Lung (tissue), 12 donors: ENCODE measurements around the gene FLYWCH2. TPM values are rescaled to one million over a fixed set of nuclear protein-coding genes. Genes with fewer than 3 reads are reported as not detected.

ENCODE experiments used
- ATAC-seq: fragments of 200-7000 bp; cut with Tn5 transposase; one replicate; pipeline ENCODE4 v1.9.1; 2020; ENCODE audit warnings: moderate number of reproducible peaks; ENCODE audit not compliant: insufficient read depth, low FRiP score
- DNase-seq, 3 donors: peaks; one replicate each; pipeline ENCODE4 v3.0.0-alpha.2; 2013 to 2017
- H3K27ac ChIP-seq, 2 donors: one replicate each; pipeline ENCODE4 v1.5.1; 2013; ENCODE audit warnings: mild to moderate bottlenecking in 2 of 2, moderate library complexity in 2 of 2, control low read depth in 1 of 2, inconsistent platforms in 1 of 2, low read depth in 1 of 2, low read length in 1 of 2
- H3K27me3 ChIP-seq, 3 donors: one replicate each; pipeline ENCODE4 v1.5.1; 2013; ENCODE audit warnings: low read length in 2 of 3; ENCODE audit not compliant: control insufficient read depth in 3 of 3, insufficient read depth in 3 of 3
- H3K36me3 ChIP-seq, 4 donors: one replicate each; pipeline ENCODE4 v1.5.1; 2013; ENCODE audit warnings: low read length in 4 of 4, mild to moderate bottlenecking in 1 of 4, moderate library complexity in 1 of 4; ENCODE audit not compliant: control insufficient read depth in 4 of 4, insufficient read depth in 4 of 4
- H3K4me1 ChIP-seq, 5 donors: one replicate each; pipeline ENCODE4 v1.5.1; 2013; ENCODE audit warnings: low read length in 5 of 5, mild to moderate bottlenecking in 2 of 5, moderate library complexity in 1 of 5; ENCODE audit not compliant: control insufficient read depth in 5 of 5, insufficient read depth in 5 of 5
- H3K4me3 ChIP-seq: one replicate; pipeline ENCODE4 v1.5.1; 2013; ENCODE audit warnings: mild to moderate bottlenecking, control low read depth, moderate library complexity
- H3K9ac ChIP-seq, 2 donors: one replicate each; pipeline ENCODE4 v1.5.1; 2013; ENCODE audit warnings: low read length in 2 of 2, control low read depth in 1 of 2; ENCODE audit not compliant: insufficient read depth in 1 of 2
- H3K9me3 ChIP-seq, 4 donors: one replicate each; pipeline ENCODE4 v1.5.1; 2013; ENCODE audit warnings: low read length in 3 of 4, mild to moderate bottlenecking in 1 of 4, moderate library complexity in 1 of 4; ENCODE audit not compliant: control insufficient read depth in 4 of 4, insufficient read depth in 3 of 4
- WGBS, 2 donors: extraction: QIAGEN DNeasy Blood & Tissue Kit; methylation state at CpG; one replicate each; pipeline ENCODE4 v1.1.7; 2013; 5-methylcytosine and 5-hydroxymethylcytosine counted together
- polyA plus RNA-seq, 2 donors: library from polyadenylated mRNA; stranded (reverse); fragments of 200-250 nt; gene quantifications; one replicate each; pipeline ENCODE4 v1.2.1, GENCODE V29; 2013
- total RNA-seq, 2 donors: library from RNA; depleted of rRNA in 1 of 2; stranded (reverse); fragments of >200 nt in 1 of 2; gene quantifications; one replicate each; pipeline ENCODE4 v1.2.1, GENCODE V29; 2014 to 2021
- TF ChIP-seq, protein P1 (sequence below): IDR thresholded peaks from 2 replicates; pipeline ENCODE4 v1.5.1; 2012; ENCODE audit warnings: mild to moderate bottlenecking; ENCODE audit errors: control extremely low read depth, extremely low read depth
- donor health status: control.
- donor health status: control.
- donor health status: Bipolar disorder and iron deficiency.
- donor health status: healthy.
- donor health status: DM: yes; HTN: yes; CAD: no.

FLYWCH2 gene
- total and polyA plus RNA-seq, 4 donors: 26.7 to 40.6 (median 39.2) TPM

- no peak for ATAC-seq
- DNase-seq: no peak
- TF ChIP-seq, protein P1, sequence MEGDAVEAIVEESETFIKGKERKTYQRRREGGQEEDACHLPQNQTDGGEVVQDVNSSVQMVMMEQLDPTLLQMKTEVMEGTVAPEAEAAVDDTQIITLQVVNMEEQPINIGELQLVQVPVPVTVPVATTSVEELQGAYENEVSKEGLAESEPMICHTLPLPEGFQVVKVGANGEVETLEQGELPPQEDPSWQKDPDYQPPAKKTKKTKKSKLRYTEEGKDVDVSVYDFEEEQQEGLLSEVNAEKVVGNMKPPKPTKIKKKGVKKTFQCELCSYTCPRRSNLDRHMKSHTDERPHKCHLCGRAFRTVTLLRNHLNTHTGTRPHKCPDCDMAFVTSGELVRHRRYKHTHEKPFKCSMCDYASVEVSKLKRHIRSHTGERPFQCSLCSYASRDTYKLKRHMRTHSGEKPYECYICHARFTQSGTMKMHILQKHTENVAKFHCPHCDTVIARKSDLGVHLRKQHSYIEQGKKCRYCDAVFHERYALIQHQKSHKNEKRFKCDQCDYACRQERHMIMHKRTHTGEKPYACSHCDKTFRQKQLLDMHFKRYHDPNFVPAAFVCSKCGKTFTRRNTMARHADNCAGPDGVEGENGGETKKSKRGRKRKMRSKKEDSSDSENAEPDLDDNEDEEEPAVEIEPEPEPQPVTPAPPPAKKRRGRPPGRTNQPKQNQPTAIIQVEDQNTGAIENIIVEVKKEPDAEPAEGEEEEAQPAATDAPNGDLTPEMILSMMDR: no peak
- Histone ChIP-seq H3K9ac (no peak overlapping the region), H3K4me3 (no peak overlapping the region), H3K36me3 (no peaks in the 10 kb centered on the region), H3K9me3 (peaks cover 0 to 2% (median 0%) of the 10 kb centered on the region in 4 donors), H3K4me1 (peaks cover 0 to 8% (median 0%) of the 10 kb centered on the region in 5 donors), H3K27me3 (peaks cover 0 to 4% (median 3%) of the 10 kb centered on the region in 3 donors), H3K27ac (no peak overlapping the region)
- 66 to 68% methylated on average over 3 of the region's 3 CpGs for WGBS, 2 donors
Observed at GRCh38 chr16:2846511-2847310, 36.3 kb upstream of the FLYWCH2 start.

GRCh38 chr16:2848933-2849725 lies 33.9 kb upstream of the FLYWCH2 start:
- H3K36me3 ChIP-seq: peaks cover 0 to 2% (median 0%) of the 10 kb centered on the region in 4 donors
- DNase-seq (no peak), ATAC-seq (no peak)
- no peaks in the 10 kb centered on the region for H3K4me1 ChIP-seq
- H3K4me3 ChIP-seq: no peak overlapping the region
- 66 to 73% methylated on average over 16 of the region's 16 CpGs for WGBS, 2 donors
- H3K27ac ChIP-seq: no peak overlapping the region
- H3K27me3 ChIP-seq: peaks cover 0 to 4% (median 3%) of the 10 kb centered on the region in 3 donors
- H3K9me3 ChIP-seq: peaks cover 0 to 2% (median 0%) of the 10 kb centered on the region in 4 donors
- H3K9ac ChIP-seq: no peak overlapping the region
- TF ChIP-seq, protein P1: no peak

- no peak overlapping the region for H3K9ac ChIP-seq
- TF ChIP-seq, protein P1: no peak
- WGBS, 2 donors: 91 to 94% methylated on average over 16 of the region's 16 CpGs
- H3K36me3 ChIP-seq: peaks cover 0 to 2% (median 0%) of the 10 kb centered on the region in 4 donors
- DNase-seq: no peak
- ATAC-seq: no peak
- H3K27ac ChIP-seq: no peak overlapping the region
- H3K4me3 ChIP-seq: no peak overlapping the region
- H3K9me3 ChIP-seq: peaks cover 0 to 4% (median 0%) of the 10 kb centered on the region in 4 donors
- H3K4me1 ChIP-seq: no peaks in the 10 kb centered on the region
- no peaks in the 10 kb centered on the region for H3K27me3 ChIP-seq
Observed at GRCh38 chr16:2852003-2852730, 30.8 kb upstream of the FLYWCH2 start.
